Activated CD8-positive, alpha-beta memory T cell treated with anti-CD3 and anti-CD28 coated beads, Interleukin-2, amount 50 U/mL, for 24 hours (primary cell): ENCODE measurements around the gene WFS1.

Experiments used
- DNase-seq: peaks from one replicate; pipeline ENCODE4 v3.0.0-alpha.2; 2020; ENCODE audit errors: extremely low read depth

The WFS1 gene

GRCh38 chr4:6339818-6340445, 70.3 kb downstream of the WFS1 start:
- no peak for DNase-seq

GRCh38 chr4:6340446-6341015, 70.9 kb downstream of the WFS1 start:
- DNase-seq, result no peak

DNA sequence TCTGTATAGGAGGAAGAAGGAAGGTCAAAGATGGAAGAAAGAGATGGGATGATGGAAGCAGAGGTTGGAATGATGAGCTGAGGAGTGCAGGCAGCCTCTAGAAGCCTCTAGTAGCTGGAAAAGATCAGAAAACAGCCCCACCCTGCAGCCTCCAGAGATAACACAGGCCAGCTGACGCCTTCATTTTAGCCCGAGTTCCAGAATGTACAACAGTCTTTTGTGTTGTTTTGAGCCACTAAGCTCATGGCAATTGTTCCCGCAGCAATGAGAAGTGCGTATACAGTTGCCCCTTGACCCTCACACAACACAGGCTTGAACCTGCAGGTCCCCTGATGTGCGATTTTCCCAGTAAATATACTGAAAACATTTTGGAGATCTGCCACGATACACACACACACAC, 72.0 kb downstream of the WFS1 start:
- no peak for DNase-seq

DNA sequence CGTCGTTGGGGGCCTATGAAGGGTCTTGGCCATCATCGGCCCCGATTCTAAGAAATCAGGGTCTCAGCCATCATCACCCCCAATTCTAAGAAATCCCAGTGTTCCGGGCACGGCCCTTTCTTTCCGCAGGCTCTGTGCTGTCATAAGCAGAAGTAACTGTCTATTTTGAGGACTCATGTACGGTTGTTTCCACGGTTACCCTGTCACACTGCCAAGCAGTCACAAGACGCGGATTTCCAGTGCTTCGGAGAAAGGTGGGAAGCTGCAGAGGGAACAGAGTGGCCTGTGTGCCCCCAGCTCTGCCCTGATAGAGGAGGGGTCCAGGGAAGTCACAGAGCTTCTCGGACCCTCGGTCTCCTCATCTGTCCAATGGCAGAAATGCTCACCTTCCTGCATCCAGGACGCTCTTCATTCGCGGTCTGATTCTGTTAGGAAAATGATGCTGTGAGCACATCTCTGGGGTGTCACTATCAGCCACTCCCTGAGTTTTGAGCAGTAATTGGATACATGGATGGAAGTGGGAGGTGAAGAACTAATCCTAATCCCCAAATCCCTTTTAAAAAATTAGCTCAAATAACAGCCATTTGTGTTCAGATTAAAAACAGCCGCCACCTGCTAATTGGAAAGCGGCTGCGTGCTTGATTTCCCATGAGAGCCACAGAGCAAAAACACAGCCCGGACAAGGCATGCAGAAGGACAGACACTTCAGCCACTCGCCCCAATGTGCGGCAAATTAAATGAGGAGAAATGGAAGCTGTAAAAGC, 73.1 kb downstream of the WFS1 start:
- no peak for DNase-seq

DNA sequence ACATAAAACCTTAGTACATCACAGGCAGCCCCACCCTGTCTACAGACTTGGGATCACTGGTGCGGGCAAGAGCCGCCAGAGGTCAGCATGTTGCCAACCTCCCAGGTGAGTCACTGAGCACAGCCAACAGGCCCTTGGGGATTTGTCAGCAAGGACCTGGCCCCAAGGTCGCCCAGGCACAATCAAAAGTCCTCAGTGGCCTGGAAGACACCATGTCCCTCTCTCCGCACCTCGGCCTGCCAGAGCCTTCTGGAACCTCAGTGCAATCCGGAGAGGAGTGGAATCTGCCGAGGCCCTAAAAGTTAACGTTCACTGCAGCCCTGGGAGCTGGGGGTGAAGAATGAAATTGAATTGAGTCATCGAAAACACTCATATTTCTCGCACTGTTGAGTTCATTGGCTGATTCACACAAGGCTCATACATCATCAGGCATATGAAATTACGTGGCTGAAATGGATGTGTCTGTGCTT, 74.3 kb downstream of the WFS1 start:
- no peak for DNase-seq

GRCh38 chr4:6345096-6345830, 75.6 kb downstream of the WFS1 start:
- no peak for DNase-seq

DNA sequence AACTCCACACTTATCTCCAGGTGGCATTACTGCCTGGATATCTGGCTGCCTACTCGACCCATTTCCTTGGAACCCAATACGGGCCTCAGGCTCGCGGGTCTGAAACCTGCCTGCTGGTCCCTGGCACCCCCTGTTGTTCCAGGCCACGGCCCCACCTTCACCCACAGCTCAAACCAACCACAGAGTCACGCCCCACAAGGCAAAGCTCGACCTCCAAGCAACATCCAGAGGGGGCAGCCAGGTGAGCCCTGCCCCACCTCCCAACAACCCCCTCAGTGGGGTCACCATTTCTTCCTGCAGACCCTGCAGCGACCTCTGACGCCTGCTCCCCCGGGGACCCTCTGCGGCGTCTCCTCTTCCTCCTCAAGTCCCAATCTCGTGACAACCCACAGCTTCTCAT, 76.2 kb downstream of the WFS1 start:
- DNase-seq, result no peak

DNA sequence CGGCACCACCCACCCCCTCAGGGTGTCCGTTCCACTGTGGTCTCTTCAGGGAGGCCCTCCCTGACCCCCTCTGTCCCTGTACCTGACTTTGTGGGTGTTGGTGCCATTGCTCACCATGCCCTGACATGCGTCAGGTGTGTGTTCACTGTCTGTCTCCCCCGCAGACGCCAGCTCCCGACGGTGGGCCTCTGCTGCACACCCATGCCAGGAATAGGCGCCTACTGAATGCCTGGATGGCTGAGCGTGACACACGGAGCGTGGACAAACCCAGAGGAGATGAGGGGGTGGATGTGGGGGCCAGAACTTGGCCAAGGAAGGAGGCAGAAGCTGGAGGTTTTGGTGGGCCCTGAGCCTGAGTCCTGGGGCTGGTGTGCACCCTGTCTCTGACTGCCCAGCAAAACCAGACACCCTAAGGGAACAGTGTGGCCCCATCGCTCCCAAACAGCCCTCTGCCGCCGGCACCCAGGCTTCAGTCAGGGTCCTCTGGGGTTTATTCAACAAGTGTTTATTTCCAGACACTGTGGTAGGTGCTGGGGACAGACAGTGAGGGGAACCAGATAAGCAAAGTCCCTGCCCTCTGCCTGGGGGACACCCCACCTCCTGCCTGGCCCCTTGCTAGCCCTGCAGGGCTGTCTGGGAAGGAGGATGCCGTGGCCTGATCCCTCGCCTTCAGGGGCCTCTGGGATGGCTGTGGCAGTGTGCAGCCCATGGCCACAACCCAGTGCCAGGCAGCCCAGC, 76.9 kb downstream of the WFS1 start:
- no peak for DNase-seq

GRCh38 chr4:6347511-6348045, 77.9 kb downstream of the WFS1 start:
- no peak for DNase-seq

DNA sequence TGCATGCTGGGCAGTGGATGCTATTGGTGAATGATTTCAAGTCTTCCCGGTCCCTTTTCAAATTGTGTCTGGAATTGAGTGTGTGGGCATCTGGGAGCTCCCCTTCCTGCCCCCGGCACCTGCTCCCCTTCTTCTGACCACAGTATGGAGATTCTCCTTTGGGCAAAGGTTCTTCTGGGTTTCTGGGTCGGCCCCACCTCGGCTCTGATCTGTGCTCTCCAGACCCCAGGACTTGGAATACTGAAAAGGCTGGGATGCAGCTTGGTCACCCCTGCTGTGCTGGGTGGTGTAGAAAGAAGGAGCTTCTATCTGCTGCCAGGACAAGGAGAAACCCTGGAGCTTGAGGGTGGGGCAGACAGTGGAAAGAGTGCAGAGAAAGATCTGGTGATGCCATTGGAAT, 78.8 kb downstream of the WFS1 start:
- no peak for DNase-seq

GRCh38 chr4:6349896-6350603, 80.4 kb downstream of the WFS1 start:
- no peak for DNase-seq

- no peak for DNase-seq
Observed at GRCh38 chr4:6350646-6351045, 81.0 kb downstream of the WFS1 start.

DNA sequence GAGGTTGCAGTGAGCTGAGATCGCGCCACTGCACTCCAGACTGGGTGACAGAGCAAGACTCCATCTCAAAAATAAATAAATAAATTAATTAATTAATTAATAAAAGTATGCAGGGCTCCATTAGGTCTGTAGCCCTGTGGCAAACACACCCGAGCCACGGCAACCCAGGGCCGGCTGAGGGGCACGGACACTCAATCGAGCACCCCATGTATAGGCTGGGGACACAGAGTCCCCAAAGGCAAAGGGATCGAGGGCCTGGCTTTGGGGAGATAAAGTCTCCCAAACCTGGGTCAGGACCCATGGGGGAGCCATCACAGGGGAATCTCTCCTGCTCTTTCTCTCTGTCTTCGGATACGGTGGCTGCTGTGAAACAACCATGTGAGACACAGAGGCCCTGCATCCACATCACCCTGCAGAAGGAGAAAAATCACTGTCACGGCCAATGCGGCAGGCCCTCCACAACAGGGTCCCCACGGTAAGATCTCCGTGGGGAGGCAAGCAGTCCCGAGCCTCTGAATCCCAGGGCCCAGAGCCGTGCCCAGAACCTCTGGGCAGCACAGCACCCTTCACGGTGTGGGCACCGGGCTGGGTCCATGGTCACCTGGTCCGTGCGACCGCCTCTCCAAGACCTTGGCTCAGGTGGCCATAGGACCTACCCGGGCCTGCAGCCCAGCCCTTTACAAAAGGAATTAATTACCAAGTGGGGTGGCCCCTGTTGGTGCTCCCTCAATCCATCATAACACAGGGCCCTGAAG, 81.8 kb downstream of the WFS1 start:
- no peak for DNase-seq

- no peak for DNase-seq
Observed at GRCh38 chr4:6352031-6352692, 82.5 kb downstream of the WFS1 start.
